Keratinocyte (primary cell): Measurements from ENCODE around the gene KREMEN2. TPM values are rescaled to one million over a fixed set of nuclear protein-coding genes. Genes with fewer than 3 reads are reported as not detected.

Experiments
- DNase-seq: peaks from one replicate; pipeline ENCODE4 v3.0.0-alpha.2; 2011; ENCODE audit warnings: low read depth, missing footprints, low spot score
- FAIRE-seq: peaks from 2 replicates; lab custom pipeline; 2011; peaks lifted over from hg19 to GRCh38; lab: Jason Lieb, UNC
- H2AFZ ChIP-seq: 2 replicates; pipeline ENCODE4 v1.6.0; 2012; ENCODE audit warnings: low read length, control low read depth, inconsistent platforms; ENCODE audit not compliant: control insufficient read depth
- H3K27ac ChIP-seq: 2 replicates; pipeline ENCODE4 v1.5.1; 2011; ENCODE audit warnings: low read length; ENCODE audit not compliant: control insufficient read depth, insufficient read depth
- H3K27me3 ChIP-seq: 3 replicates; pipeline ENCODE4 v1.6.0; 2011; ENCODE audit warnings: low read length; ENCODE audit not compliant: control insufficient read depth, insufficient read depth; ENCODE audit errors: extremely low read depth
- H3K36me3 ChIP-seq, 2 experiments: 2 replicates in 1 of 2; 3 replicates in 1 of 2; pipeline ENCODE4 v1.5.1; 2011; ENCODE audit warnings: low read length in 2 of 2, mild to moderate bottlenecking in 1 of 2; ENCODE audit not compliant: control insufficient read depth in 2 of 2, insufficient read depth in 2 of 2; ENCODE audit errors: extremely low read depth in 1 of 2
- H3K4me1 ChIP-seq: 3 replicates; pipeline ENCODE4 v1.5.1; 2011; ENCODE audit warnings: low read length; ENCODE audit not compliant: control insufficient read depth, insufficient read depth; ENCODE audit errors: extremely low read depth
- H3K4me2 ChIP-seq: 3 replicates; pipeline ENCODE4 v1.6.0; 2011; ENCODE audit warnings: low read depth, low read length; ENCODE audit not compliant: control insufficient read depth, insufficient read depth; ENCODE audit errors: extremely low read depth
- H3K4me3 ChIP-seq, 3 experiments: fragments of 200-600 bp in 1 of 3; sonication (generic) in 1 of 3; 2 replicates in 2 of 3; 3 replicates in 1 of 3; pipeline ENCODE4 v1.5.1; 2011 to 2016; ENCODE audit warnings: low read length in 3 of 3, mild to moderate bottlenecking in 3 of 3, control low read depth in 2 of 3, inconsistent platforms in 1 of 3, low read depth in 1 of 3, mixed read lengths in 1 of 3, mixed run types in 1 of 3, moderate library complexity in 1 of 3; ENCODE audit not compliant: control insufficient read depth in 2 of 3, insufficient read depth in 2 of 3; ENCODE audit errors: extremely low read depth in 1 of 3
- H3K79me2 ChIP-seq: 2 replicates; pipeline ENCODE4 v1.6.0; 2012; ENCODE audit warnings: low read length; ENCODE audit not compliant: control insufficient read depth, insufficient read depth
- H3K9ac ChIP-seq: 3 replicates; pipeline ENCODE4 v1.6.0; 2011; ENCODE audit warnings: low read length; ENCODE audit not compliant: control insufficient read depth, insufficient read depth; ENCODE audit errors: extremely low read depth
- H3K9me1 ChIP-seq: 3 replicates; pipeline ENCODE4 v1.6.0; 2011; ENCODE audit warnings: low read length; ENCODE audit not compliant: control insufficient read depth, insufficient read depth; ENCODE audit errors: extremely low read depth
- H3K9me3 ChIP-seq: 2 replicates; pipeline ENCODE4 v1.5.1; 2012; ENCODE audit warnings: low read depth, low read length; ENCODE audit not compliant: control insufficient read depth
- H4K20me1 ChIP-seq: 3 replicates; pipeline ENCODE4 v1.6.0; 2011; ENCODE audit warnings: low read length; ENCODE audit not compliant: control insufficient read depth, insufficient read depth; ENCODE audit errors: extremely low read depth
- CTCF ChIP-seq, 3 experiments: IDR thresholded peaks in 1 of 3; conservative IDR thresholded peaks in 1 of 3; optimal IDR thresholded peaks in 1 of 3; 2 replicates in 2 of 3; 3 replicates in 1 of 3; pipeline versions ENCODE3 to v1.5.1; 2011; ENCODE audit warnings: low read length in 3 of 3, mild to moderate bottlenecking in 3 of 3, moderate library complexity in 2 of 3, control low read depth in 1 of 3, inconsistent platforms in 1 of 3; ENCODE audit not compliant: insufficient read depth in 2 of 3; ENCODE audit errors: extremely low read depth in 1 of 3
- EZH2 ChIP-seq: IDR thresholded peaks from one replicate; pipeline ENCODE4 v1.6.1; 2012; ENCODE audit warnings: inconsistent platforms, mild to moderate bottlenecking, low read length, moderate library complexity
- dilution Hi-C: fragments of 300-500 bp; cut with MboI; formaldehyde crosslinking; loops from one replicate; pipeline ENCODE4 v1.7.0; 2020; ENCODE audit warnings: low sequenced_read_pairs; ENCODE audit not compliant: extremely low pct_ligation_motif_present
- polyA plus RNA-seq, 5 experiments: library from polyadenylated mRNA; depleted of rRNA in 3 of 5; stranded (reverse) in 3 of 5; stranded (forward) in 1 of 5; unstranded in 1 of 5; fragments of >200 nt; gene quantifications; 1 replicate in 1 of 5; 2 replicates in 3 of 5; 3 replicates in 1 of 5; pipeline versions ENCODE4 v1.2.1 to v1.2.3, GENCODE V29; 2011 to 2012; ENCODE audit warnings: missing spikeins in 2 of 5, low read depth in 1 of 5, low replicate concordance in 1 of 5

Gene KREMEN2
- polyA plus RNA-seq, 1 donor (not counting 4 experiments of a cell fraction or from before 2014, with no cell fraction given) = 3.3 TPM

- H3K27me3 ChIP-seq = no peaks in the 10 kb centered on the region
- TF ChIP-seq CTCF (optimal IDR thresholded peaks at IDR 0.05 in 1 of 3, IDR thresholded peaks at IDR 0.05 in 1 of 3, conservative IDR thresholded peaks at IDR 0.05 in 1 of 3; ENCODE audit: extremely low read depth in 1 of 3, insufficient read depth in 2 of 3, low read length in 3 of 3) (no peak), EZH2 (no peak)
- dilution Hi-C loops = no loop called here
Observed at GRCh38 chr16:2987833-2988232, 23.8 kb downstream of the KREMEN2 start.

GRCh38 chr16:2988590-2989099, 24.6 kb downstream of the KREMEN2 start:
- Histone ChIP-seq H3K9me3 (no peaks in the 10 kb centered on the region), H3K4me1 (peaks cover 36% of the 10 kb centered on the region), H3K27me3 (no peaks in the 10 kb centered on the region), H3K9ac (no peak overlapping the region), H3K4me2 (no peak overlapping the region), H4K20me1 (no peaks in the 10 kb centered on the region), H2AFZ (no peak overlapping the region), H3K36me3 (no peaks in the 10 kb centered on the region), H3K79me2 (no peaks in the 10 kb centered on the region), H3K27ac (no peak overlapping the region), H3K4me3 (no peak overlapping the region), H3K9me1 (no peaks in the 10 kb centered on the region)
- dilution Hi-C loops = no loop called here
- DNase-seq (no peak), FAIRE-seq (no peak)
- TF ChIP-seq CTCF (optimal IDR thresholded peaks at IDR 0.05 in 1 of 3, IDR thresholded peaks at IDR 0.05 in 1 of 3, conservative IDR thresholded peaks at IDR 0.05 in 1 of 3; ENCODE audit: extremely low read depth in 1 of 3, insufficient read depth in 2 of 3, low read length in 3 of 3) (no peak), EZH2 (no peak)

More at GRCh38 chr16:2987833-2988232, 23.8 kb downstream of the KREMEN2 start:
- Histone ChIP-seq H3K4me3 (no peak overlapping the region), H3K36me3 (no peaks in the 10 kb centered on the region), H3K27ac (no peak overlapping the region), H3K9ac (no peak overlapping the region), H3K4me2 (no peak overlapping the region), H3K9me1 (no peaks in the 10 kb centered on the region), H3K9me3 (no peaks in the 10 kb centered on the region), H3K4me1 (peaks cover 34% of the 10 kb centered on the region), H4K20me1 (no peaks in the 10 kb centered on the region), H2AFZ (no peak overlapping the region), H3K79me2 (no peaks in the 10 kb centered on the region)
- FAIRE-seq (no peak), DNase-seq (no peak)
